NCI-H446 (cell line): Measurements from ENCODE around the gene KCNIP1.

ENCODE experiments used
- DNase-seq, 2 experiments: peaks; one replicate each; lab custom pipeline; 2025; lab: John Stamatoyannopoulos, UW

The KCNIP1 gene

DNA sequence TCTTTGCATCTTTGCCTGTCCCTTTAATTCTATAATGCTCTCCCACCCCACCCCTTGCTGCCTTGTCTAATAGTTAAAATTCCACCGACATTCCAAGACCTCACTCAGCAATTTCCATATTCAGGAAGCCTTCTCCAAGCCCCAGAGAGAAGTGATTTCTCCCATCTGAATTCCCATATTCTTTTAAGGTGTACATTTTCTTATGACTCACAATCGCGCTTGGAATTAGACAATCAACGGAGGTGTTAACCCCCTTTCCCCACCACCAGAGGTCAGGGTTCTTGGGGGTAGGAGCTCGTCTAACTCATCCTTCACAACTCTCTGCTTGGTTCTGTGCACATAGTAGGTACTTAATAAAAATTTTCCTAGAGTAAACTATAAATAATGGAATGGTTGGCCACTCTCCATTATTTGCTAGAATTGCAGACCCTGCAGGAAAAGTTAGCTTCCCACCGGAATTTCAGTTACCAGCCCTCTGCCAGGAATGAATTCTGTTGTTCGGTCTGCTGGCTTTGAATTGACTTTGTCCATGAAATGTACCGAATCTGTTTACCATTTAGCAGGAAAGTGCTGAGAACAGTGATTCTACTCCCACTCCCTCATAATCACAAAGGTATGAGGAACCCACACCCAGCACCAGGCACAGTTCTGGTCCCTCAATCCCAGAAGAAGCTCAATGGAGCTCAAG is 5.0 kb downstream of the KCNIP1 start:
- DNase-seq, result no peak

- no peak for DNase-seq
Observed at GRCh38 chr5:170509348-170509660, 5.5 kb downstream of the KCNIP1 start.

DNA sequence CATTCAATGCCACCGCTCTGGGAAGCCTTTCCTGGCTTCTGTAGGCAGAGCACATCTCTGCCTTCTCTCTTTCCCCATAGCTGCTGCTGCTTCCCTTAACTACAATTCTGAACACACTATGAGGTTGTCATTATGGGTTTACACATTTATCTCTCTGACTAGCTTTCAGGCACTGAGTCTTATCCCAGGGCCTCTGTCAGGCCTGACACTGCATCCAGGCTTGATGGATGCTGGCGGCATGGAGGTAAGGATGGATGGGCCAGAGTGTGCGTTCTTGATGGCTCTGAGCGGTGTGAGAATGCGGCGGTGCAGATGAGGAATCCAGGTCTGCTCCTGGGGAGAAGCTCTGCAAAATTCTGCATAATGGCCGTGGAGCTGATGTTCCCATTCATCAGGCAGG is 6.3 kb downstream of the KCNIP1 start:
- no peak for DNase-seq

- no peak for DNase-seq
Observed at GRCh38 chr5:170510559-170510958, 6.7 kb downstream of the KCNIP1 start.

GRCh38 chr5:170511551-170512258 is 7.9 kb downstream of the KCNIP1 start:
- DNase-seq, result no peak

DNA sequence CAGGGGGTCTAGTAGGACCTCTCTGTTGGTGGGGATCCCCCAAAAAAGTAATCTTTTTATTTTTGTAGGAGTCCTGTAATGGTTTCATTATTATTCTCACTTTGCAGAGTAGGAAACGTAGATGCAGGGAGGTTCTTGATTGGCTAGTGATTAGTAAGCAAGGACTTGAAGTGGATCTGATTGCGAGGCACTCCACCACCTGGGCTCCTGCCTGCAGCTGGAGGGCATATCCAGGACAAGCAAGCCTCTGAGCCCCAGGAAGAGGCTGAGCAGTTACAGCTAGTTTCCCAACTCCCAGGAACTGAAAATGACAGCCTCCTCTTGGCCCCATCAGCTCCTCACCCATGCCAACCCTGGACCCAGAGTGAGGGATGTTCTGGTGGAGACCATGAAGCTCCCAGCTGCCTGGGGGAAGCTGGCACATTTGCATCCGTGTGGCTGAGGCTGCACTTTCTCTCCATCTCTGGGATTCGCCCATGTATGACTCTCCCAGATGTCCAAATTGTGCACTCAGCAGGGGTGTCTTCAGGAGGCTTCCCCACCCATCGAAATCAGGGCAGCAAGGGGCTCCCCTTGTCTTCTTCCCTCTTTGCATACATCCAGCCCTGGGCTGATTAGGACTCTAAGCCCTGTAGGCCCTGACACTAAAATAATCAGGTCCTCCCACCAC is 10.2 kb downstream of the KCNIP1 start:
- DNase-seq, result no peak

GRCh38 chr5:170517411-170517810 is 13.6 kb downstream of the KCNIP1 start:
- no peak for DNase-seq

DNA sequence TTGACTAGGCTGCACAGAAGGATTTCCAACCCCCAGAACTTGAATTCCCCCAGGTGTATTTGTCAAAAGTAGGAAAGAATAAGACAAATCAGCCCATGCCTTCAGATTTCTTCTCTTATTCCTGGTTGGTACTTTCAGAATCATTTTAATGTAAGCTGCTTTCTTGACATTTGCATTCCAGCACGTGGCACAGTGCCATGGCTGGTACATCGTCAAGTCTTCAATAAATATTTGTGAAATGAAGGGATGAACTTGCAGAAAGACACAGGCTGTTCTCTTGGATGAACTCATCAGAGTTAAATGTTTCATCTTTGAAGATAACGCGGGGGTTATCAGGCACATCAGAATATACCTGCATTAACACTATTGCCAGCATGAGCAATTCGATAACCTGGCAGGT is 14.5 kb downstream of the KCNIP1 start:
- DNase-seq, result no peak

GRCh38 chr5:170519549-170519948 is 15.7 kb downstream of the KCNIP1 start:
- no peak for DNase-seq

- DNase-seq, result no peak
Observed at GRCh38 chr5:170520372-170520771, 16.6 kb downstream of the KCNIP1 start.

DNA sequence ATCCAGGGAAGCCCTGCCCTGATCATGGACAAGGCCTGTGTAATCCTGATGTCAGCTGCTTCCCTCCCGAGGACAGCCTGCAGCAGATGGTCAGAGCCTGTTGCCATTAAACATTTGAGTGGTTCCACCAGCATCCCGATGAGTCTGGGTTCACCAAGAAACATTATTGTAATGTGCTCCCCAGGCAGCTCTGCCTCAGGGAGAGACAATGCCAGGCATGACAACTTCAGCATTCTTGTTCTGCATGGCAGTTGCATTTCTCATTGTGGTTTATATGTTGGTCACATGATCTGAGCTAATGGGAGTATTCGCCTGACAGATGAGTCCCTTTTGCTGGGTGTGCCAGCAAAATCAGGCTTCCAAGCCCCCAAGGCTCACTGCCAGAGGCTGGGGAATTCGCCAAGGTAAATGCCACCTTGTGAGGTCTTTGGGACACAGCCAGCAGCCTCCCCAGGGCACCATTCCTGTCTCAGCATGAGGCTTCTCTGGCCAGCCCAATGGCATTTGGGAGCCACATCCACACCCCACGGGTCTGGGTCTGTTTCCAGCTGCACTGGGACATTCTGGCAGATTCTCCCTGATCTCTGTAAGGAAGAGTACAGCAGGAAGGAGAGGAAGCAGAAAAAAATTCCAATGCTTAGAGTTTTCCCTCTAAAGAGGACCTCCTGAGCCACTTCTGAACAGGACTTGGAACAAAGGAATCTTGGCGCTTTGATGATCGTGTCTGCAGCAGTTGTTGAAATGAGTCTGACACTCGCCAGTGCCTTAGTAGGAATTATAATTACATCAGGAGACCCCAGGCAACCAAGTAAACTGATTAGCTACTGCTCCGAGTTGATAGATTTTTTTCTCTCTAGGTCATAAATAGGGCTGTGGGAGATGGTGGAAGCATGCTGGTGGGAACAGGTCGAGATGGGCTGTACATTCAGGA is 18.7 kb downstream of the KCNIP1 start:
- DNase-seq, result peak; percentile 32 to 74

GRCh38 chr5:170523142-170523551 is 19.3 kb downstream of the KCNIP1 start:
- DNase-seq, result peak; percentile 21 to 75

DNA sequence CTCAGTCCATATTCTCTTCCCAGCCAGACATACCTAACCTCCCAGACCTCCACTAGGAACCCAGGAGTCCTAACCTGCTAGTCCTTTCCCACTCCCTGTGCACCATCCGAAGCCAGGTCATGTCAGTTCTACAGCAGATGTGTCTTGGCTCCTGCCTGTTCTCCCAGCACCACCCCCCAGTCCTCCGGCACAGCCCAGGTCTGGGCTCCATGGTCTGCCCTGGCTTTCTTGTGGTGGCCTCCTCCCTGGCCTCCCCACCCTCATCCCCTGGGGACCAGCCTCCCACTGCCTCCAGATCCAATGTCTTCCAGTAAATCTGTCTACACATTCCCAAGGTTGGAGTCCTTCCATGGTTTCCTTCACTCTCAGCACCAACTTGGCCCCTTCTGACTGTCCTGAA is 20.0 kb downstream of the KCNIP1 start:
- no peak for DNase-seq

- no peak for DNase-seq
Observed at GRCh38 chr5:170524576-170524975, 20.8 kb downstream of the KCNIP1 start.

DNA sequence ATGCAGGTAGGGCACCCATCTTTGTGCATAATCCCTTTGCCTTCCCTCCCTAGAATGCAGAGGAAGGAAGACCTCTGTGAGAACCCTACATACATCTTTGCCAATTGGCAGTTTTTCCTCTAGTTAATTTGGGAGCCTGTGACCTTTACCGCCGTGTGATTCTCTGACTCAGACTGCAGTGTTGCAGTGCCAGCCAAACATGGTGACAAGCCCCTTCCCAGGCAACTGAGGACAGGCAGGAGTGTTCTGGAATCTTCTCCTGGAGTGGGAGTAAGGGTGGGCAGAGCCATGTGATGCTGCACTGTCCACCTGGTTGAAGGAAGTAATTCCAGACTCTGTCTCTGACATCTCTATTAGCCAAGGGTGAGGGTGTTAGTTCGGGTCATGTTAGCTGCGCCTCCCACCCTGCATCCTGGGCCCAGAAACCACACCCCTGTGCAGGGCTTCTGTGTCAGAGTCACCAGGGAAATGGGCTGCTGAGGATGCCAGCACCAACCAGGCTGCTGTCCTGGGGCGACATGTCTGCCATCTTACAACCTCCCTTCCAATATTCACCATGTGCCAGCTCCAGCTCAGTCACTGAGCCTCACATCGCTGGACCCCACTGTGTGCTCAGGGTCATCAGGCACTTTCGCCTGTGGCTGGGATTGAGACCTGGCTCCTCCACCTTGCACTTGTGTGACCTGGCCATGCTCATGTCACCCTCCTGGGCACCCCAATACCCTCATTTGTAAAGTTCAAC is 21.8 kb downstream of the KCNIP1 start:
- no peak for DNase-seq

GRCh38 chr5:170527991-170528390 is 24.2 kb downstream of the KCNIP1 start:
- no peak for DNase-seq

DNA sequence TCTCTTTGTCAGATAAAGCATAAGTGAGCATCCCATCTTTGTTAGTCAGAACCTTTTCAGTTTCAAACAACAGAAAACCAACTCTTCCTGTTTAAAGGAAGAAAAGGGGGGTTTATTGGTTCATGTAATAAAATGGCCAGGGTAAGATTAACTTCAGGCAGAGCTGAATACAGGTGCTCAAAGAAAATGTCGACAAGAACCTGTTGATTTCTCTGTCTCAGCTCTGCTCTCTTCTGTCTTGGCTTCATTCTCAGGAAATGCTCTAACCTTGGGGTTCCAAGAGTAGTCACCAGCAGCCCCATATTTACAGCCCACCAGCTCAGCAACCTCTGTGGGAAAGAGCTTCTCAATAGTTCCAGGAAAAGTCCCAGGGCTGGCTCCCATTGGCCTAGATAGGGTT is 25.2 kb downstream of the KCNIP1 start:
- no peak for DNase-seq

DNA sequence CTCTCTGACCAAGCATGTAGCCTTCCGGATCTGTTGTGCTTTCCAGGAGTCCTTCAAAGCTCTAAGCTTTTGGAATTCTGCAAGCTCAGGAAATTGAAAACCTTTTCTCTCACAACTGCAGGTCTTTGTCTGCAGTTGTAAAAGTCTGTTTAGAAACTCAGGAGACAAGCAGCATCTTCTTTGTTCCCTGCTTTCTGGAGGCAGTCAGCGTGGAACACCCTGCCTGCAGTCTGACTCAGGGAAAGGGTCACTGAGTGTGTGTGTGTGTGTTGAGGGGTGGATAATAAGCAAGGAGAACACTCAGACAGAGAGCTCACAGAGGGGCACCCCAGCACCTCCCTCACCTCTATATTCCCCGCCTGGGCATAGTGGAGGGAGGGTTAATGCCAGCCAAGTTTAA is 29.1 kb downstream of the KCNIP1 start:
- DNase-seq, result no peak

GRCh38 chr5:170533383-170533782 is 29.6 kb downstream of the KCNIP1 start:
- DNase-seq, result no peak

DNA sequence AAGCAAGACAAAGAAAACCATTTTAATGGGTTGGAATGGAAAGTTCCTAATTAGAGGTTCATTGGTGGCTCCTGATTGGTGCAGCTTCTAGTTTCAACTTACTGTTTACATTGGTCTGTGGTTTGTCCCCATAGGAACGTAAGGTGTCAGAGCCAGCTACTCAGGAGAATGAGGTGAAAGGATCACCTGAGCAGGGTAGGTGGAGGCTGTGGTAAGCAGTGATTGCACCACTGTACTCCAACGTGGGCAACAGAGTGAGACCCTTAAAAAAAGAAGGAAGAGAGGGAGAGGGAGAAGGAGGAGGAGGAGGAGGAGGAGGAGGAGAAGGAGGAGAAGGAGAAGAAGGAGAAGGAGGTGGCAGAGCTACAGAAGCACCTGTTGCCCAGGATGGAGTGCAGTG is 30.4 kb downstream of the KCNIP1 start:
- DNase-seq, result no peak

- DNase-seq, result no peak
Observed at GRCh38 chr5:170534941-170535340, 31.1 kb downstream of the KCNIP1 start.

DNA sequence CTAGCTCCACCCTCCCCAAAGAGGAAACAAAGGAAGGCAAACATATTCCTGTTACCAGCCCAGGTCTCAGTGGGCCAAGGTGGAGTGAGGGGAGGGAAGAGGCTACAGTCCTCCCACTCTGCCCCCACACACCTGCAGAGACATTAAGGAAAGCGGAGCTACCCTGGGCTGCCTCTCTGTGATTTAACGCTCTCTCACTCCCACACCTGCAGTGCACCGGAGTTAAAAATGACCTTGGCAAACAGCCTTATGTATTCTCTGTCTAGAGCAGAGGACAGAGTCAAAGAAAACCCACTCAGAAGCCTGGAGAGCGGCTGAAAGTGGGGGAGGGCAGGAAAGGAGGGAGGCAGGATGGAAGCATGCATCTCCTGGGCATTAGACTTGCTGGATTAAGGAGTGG is 32.7 kb downstream of the KCNIP1 start:
- DNase-seq, result no peak
